Heart left ventricle (tissue), 13 donors: ENCODE data around the gene ADAMTSL1.

Experiments used
- CTCF ChIP-seq, 12 donors: fragments of 200-600 bp; sonication (generic) in 4 of 12; IDR thresholded peaks; one replicate each; pipeline versions ENCODE4 v1.5.0 to v1.8.0; 2018 to 2022; ENCODE audit warnings: antibody characterized with exemption in 12 of 12, mild to moderate bottlenecking in 5 of 12
- POLR2A ChIP-seq, 2 donors: fragments of 450-650 bp; IDR thresholded peaks; one replicate each; pipeline ENCODE4 v1.6.1; 2017; ENCODE audit warnings: antibody characterized with exemption in 2 of 2, mild to moderate bottlenecking in 2 of 2, moderate library complexity in 2 of 2
- donor health status: ischemic (EF 13 %, LVEDD 7.1; RV severe dilation, severe dysfunction).
- donor health status: DM: no; HTN: yes; CAD: no.
- donor health status: DM: no; HTN: no; CAD: no.
- donor health status: ischemic (EF 25% LVEDD 6.9; RV normal size, moderate dysfunction).
- donor health status: ischemic (EF 25% LVEDD 5.7; RV mildly dilated, moderate dysfunction).
- donor health status: ischemic (EF 35%, LVEDD 5.7; RV mildly dilated, moderate dysfunction).
- donor health status: nonischemic (EF 11% LVEDD 7.7; RV severe dilation, severe dysfunction).
- donor health status: DM: yes; HTN: yes; CAD: no.
- donor health status: PGD.
- donor health status: ischemic (EF 29% LVEDD 5.4; RV normal size, mild dysfunction).
- donor health status: nonischemic (EF 23%, LVEDD 6.1; RV moderate dilation, normal function).

DNA sequence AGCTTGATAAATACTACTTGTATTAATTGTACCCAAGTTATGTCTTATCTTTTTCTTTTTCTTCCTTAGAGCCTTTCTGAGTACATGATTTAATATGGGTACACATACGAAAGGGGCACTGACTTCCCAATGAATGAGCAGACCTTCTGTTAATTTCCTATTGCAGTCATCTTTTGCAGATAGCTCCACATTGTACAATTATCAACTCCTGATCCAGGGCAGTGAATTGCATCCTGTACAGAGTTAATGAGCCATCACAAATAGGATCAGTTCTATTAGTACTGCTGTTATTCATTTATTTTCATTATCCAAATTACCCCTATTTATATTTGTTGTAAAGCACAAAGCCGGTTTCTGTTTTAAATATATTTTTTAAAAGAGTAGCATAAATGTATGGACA, 105.6 kb downstream of the ADAMTSL1 start:
- TF ChIP-seq CTCF (IDR thresholded peaks at IDR 0.05) (no peak), POLR2A (IDR thresholded peaks at IDR 0.05) (no peak)
